HCT116 (cell line): ENCODE measurements around the gene CHRD. TPM values are rescaled to one million over a fixed set of nuclear protein-coding genes. Genes with fewer than 3 reads are reported as not detected.

ENCODE experiments used
- total RNA-seq: library from RNA; stranded (reverse); gene quantifications from one replicate; pipeline ENCODE4 v1.2.1, GENCODE V29; 2021; ENCODE audit not compliant: unreplicated experiment

CHRD gene
- total RNA-seq, 1 experiment from 2014 or later = 8.0 TPM

Other genes starting within 250 kb of the CHRD start
- 50.3 TPM for gene EIF2B5, start 244.7 kb upstream of the CHRD start, total RNA-seq
- 60.7 TPM for gene DVL3, start 224.7 kb upstream of the CHRD start, total RNA-seq
- 353 TPM for gene AP2M1, start 205.2 kb upstream of the CHRD start, total RNA-seq
- 74.6 TPM for gene ABCF3, start 193.9 kb upstream of the CHRD start, total RNA-seq
- gene VWA5B2, start 150.5 kb upstream of the CHRD start, total RNA-seq = 10.6 TPM
- 56.6 TPM for gene ALG3, start 131.1 kb upstream of the CHRD start, total RNA-seq
- gene EEF1AKMT4, start 130.4 kb upstream of the CHRD start, total RNA-seq = 10.5 TPM
- gene CAMK2N2, start 118.5 kb upstream of the CHRD start, total RNA-seq = 5.1 TPM
- not detected for gene ECE2, start 104.0 kb upstream of the CHRD start, total RNA-seq
- 402 TPM for gene PSMD2, start 80.8 kb upstream of the CHRD start, total RNA-seq
- gene EIF4G1, start 65.4 kb upstream of the CHRD start, total RNA-seq = 496 TPM
- gene FAM131A, start 42.5 kb upstream of the CHRD start, total RNA-seq = 17.8 TPM
- gene CLCN2, start 18.4 kb upstream of the CHRD start, total RNA-seq = 21.6 TPM
- 156 TPM for gene POLR2H, start 18.3 kb upstream of the CHRD start, total RNA-seq
- gene THPO, start 1.8 kb upstream of the CHRD start, total RNA-seq = not detected
- gene EPHB3, start 181.7 kb downstream of the CHRD start, total RNA-seq = 6.5 TPM